ENCODE results near the gene SAG.

Gene SAG

GRCh38 chr2:233307565-233307964 lies at the start of gene SAG:
TSS of gene SAG (plus strand) at chr2:233307816. CDS start at chr2:233309190, 1,374 bp downstream.
- no peak for DNase-seq (ENCODE audit: low spot score)

GRCh38 chr2:233258211-233258610 lies 49.4 kb upstream of the SAG start:
- no peak for DNase-seq (ENCODE audit: low spot score)

- DNase-seq (ENCODE audit: low spot score) = no peak
Measured at GRCh38 chr2:233259730-233260129, 47.9 kb upstream of the SAG start.

GRCh38 chr2:233260661-233261060 lies 47.0 kb upstream of the SAG start:
- DNase-seq (ENCODE audit: low spot score) = no peak

GRCh38 chr2:233261819-233262555 lies 45.6 kb upstream of the SAG start:
- no peak for DNase-seq (ENCODE audit: low spot score)

GRCh38 chr2:233262562-233262961 lies 45.1 kb upstream of the SAG start:
- DNase-seq (ENCODE audit: low spot score) = no peak

GRCh38 chr2:233263045-233263570 lies 44.5 kb upstream of the SAG start:
- DNase-seq (ENCODE audit: low spot score) = no peak

- no peak for DNase-seq (ENCODE audit: low spot score)
Measured at GRCh38 chr2:233264667-233265066, 42.9 kb upstream of the SAG start.

GRCh38 chr2:233265899-233266431 lies 41.7 kb upstream of the SAG start:
- DNase-seq (ENCODE audit: low spot score) = no peak

- DNase-seq (ENCODE audit: low spot score) = no peak
Measured at GRCh38 chr2:233266481-233266880, 41.1 kb upstream of the SAG start.

- no peak for DNase-seq (ENCODE audit: low spot score)
Measured at GRCh38 chr2:233267516-233268245, 39.9 kb upstream of the SAG start.

- DNase-seq (ENCODE audit: low spot score) = no peak
Measured at GRCh38 chr2:233270366-233270765, 37.2 kb upstream of the SAG start.

- DNase-seq (ENCODE audit: low spot score) = no peak
Measured at GRCh38 chr2:233270951-233271350, 36.7 kb upstream of the SAG start.

GRCh38 chr2:233271693-233272092 lies 35.9 kb upstream of the SAG start:
- no peak for DNase-seq (ENCODE audit: low spot score)

GRCh38 chr2:233273120-233273519 lies 34.5 kb upstream of the SAG start:
- DNase-seq (ENCODE audit: low spot score) = no peak

- DNase-seq (ENCODE audit: low spot score) = no peak
Measured at GRCh38 chr2:233275223-233275622, 32.4 kb upstream of the SAG start.

- no peak for DNase-seq (ENCODE audit: low spot score)
Measured at GRCh38 chr2:233278921-233279320, 28.7 kb upstream of the SAG start.

GRCh38 chr2:233280114-233280693 lies 27.4 kb upstream of the SAG start:
- DNase-seq (ENCODE audit: low spot score) = no peak

- DNase-seq (ENCODE audit: low spot score) = no peak
Measured at GRCh38 chr2:233281553-233281952, 26.1 kb upstream of the SAG start.

GRCh38 chr2:233281992-233282603 lies 25.5 kb upstream of the SAG start:
- DNase-seq (ENCODE audit: low spot score) = no peak

- no peak for DNase-seq (ENCODE audit: low spot score)
Measured at GRCh38 chr2:233285921-233286320, 21.7 kb upstream of the SAG start.

GRCh38 chr2:233287871-233288270 lies 19.7 kb upstream of the SAG start:
- DNase-seq (ENCODE audit: low spot score) = no peak

Measured in RKO (cell line).